Stimulated activated CD8-positive, alpha-beta memory T cell treated with anti-CD3 and anti-CD28 coated beads, Interleukin-2, amount 100 ng/mL, for 48 hours (primary cell): ENCODE results near the gene CMTM1.
"Not testable (repeated sequence)": the region's sequence is repeated elsewhere in the genome, so short reads cannot be mapped to it uniquely, and the experiment has no call there.

Experiments used
- DNase-seq, 2 donors: peaks; one replicate each; pipeline ENCODE4 v3.0.0-alpha.2; 2020; ENCODE audit warnings: low read depth in 2 of 2

CMTM1 gene

GRCh38 chr16:66616169-66616568 lies 49.9 kb downstream of the CMTM1 start:
- no peak for DNase-seq

GRCh38 chr16:66616592-66616991 lies 50.4 kb downstream of the CMTM1 start:
- DNase-seq, result no peak

GRCh38 chr16:66617010-66617434 lies 50.8 kb downstream of the CMTM1 start:
- DNase-seq, result no peak

- no peak for DNase-seq
Measured at GRCh38 chr16:66617728-66618127, 51.5 kb downstream of the CMTM1 start.

GRCh38 chr16:66618588-66619375 lies 52.5 kb downstream of the CMTM1 start:
- DNase-seq, result no peak

- no peak for DNase-seq
Measured at GRCh38 chr16:66619534-66620428, 53.5 kb downstream of the CMTM1 start.

- DNase-seq, result no peak
Measured at GRCh38 chr16:66620429-66620795, 54.2 kb downstream of the CMTM1 start.

GRCh38 chr16:66621973-66622372 lies 55.7 kb downstream of the CMTM1 start:
- DNase-seq, result no peak

- DNase-seq, result no peak
Measured at GRCh38 chr16:66622863-66623262, 56.6 kb downstream of the CMTM1 start.

GRCh38 chr16:66623755-66624154 lies 57.5 kb downstream of the CMTM1 start:
- DNase-seq, result no peak

GRCh38 chr16:66627611-66628378 lies 61.6 kb downstream of the CMTM1 start:
- DNase-seq, result not testable (repeated sequence)
